ENCODE data around the gene PRPH2. TPM values are rescaled to one million over a fixed set of nuclear protein-coding genes. Genes with fewer than 3 reads are reported as not detected.
"Not testable (repeated sequence)": the region's sequence is repeated elsewhere in the genome, so short reads cannot be mapped to it uniquely, and the experiment has no call there.

Gene PRPH2
- total RNA-seq, 4 donors from 2014 or later, result 0.59 to 11.4 (median 3.6) TPM

- 70 to 86% methylated on average over 2 to 10 of the region's 11 CpGs for WGBS, 2 donors
- H3K36me3 ChIP-seq, result no peaks in the 10 kb centered on the region
- peaks cover 0 to 6% of the 10 kb centered on the region in 2 donors for H3K4me1 ChIP-seq
- no peak for DNase-seq
- TF ChIP-seq CTCF (IDR thresholded peaks at IDR 0.05), result no peak
- no peak for TF ChIP-seq POLR2A (IDR thresholded peaks at IDR 0.05)
- no peaks in the 10 kb centered on the region for H3K9me3 ChIP-seq
- no peaks in the 10 kb centered on the region for H3K27me3 ChIP-seq
- no peak overlapping the region for H3K4me3 ChIP-seq (replicated peaks in 1 of 3)
- intact Hi-C loops (cut with DNase I), result no loop called here
- no peak overlapping the region for H3K27ac ChIP-seq
These were observed 14.3 kb downstream of the PRPH2 start for GRCh38 chr6:42708096-42708495.

- Histone ChIP-seq H3K4me3 (replicated peaks in 1 of 3) (no peak overlapping the region), H3K27me3 (no peaks in the 10 kb centered on the region), H3K36me3 (no peaks in the 10 kb centered on the region), H3K27ac (no peak overlapping the region), H3K9me3 (no peaks in the 10 kb centered on the region), H3K4me1 (peaks cover 0 to 6% of the 10 kb centered on the region in 2 donors)
- intact Hi-C loops (cut with DNase I), result no loop called here
- DNase-seq, result no peak
- 87 to 93% methylated on average over 7 of the region's 7 CpGs for WGBS, 2 donors
- TF ChIP-seq CTCF (IDR thresholded peaks at IDR 0.05), result no peak
- TF ChIP-seq POLR2A (IDR thresholded peaks at IDR 0.05), result no peak
These were observed 14.8 kb downstream of the PRPH2 start for GRCh38 chr6:42707595-42707994.

GRCh38 chr6:42704937-42705374, 17.4 kb downstream of the PRPH2 start:
- TF ChIP-seq POLR2A (IDR thresholded peaks at IDR 0.05), result no peak
- no peak for TF ChIP-seq CTCF (IDR thresholded peaks at IDR 0.05)
- intact Hi-C loops (cut with DNase I), result no loop called here
- Histone ChIP-seq H3K27ac (no peak overlapping the region), H3K9me3 (no peaks in the 10 kb centered on the region), H3K4me3 (replicated peaks in 1 of 3) (no peak overlapping the region), H3K27me3 (no peaks in the 10 kb centered on the region), H3K4me1 (peaks cover 6 to 9% of the 10 kb centered on the region in 2 donors), H3K36me3 (no peaks in the 10 kb centered on the region)
- no peak for DNase-seq
- 80 to 90% methylated on average over 3 to 4 of the region's 4 CpGs for WGBS, 2 donors

- DNase-seq, result no peak
- peaks cover 6 to 9% of the 10 kb centered on the region in 2 donors for H3K4me1 ChIP-seq
- H3K9me3 ChIP-seq, result no peaks in the 10 kb centered on the region
- H3K27ac ChIP-seq, result peak overlapping the region in 2 of 3 donors; percentile 31 to 41
- WGBS, 2 donors, result 51 to 57% methylated on average over 24 of the region's 24 CpGs
- H3K27me3 ChIP-seq, result no peaks in the 10 kb centered on the region
- H3K4me3 ChIP-seq (replicated peaks in 1 of 3), result peak overlapping the region in 1 of 3 donors; percentile 10
- intact Hi-C loops (cut with DNase I), result no loop called here
- no peaks in the 10 kb centered on the region for H3K36me3 ChIP-seq
- TF ChIP-seq POLR2A (IDR thresholded peaks at IDR 0.05) (peak in 1 of 2 donors; percentile 77), CTCF (IDR thresholded peaks at IDR 0.05) (no peak)
These were observed 18.0 kb downstream of the PRPH2 start for GRCh38 chr6:42704251-42704936.

- H3K4me1 ChIP-seq; DNase-seq; intact Hi-C loops (cut with DNase I); H3K36me3 ChIP-seq; H3K9me3 ChIP-seq; H3K4me3 ChIP-seq (replicated peaks in 1 of 3); H3K27me3 ChIP-seq: not testable (repeated sequence)
- WGBS, 2 donors, result 88 to 97% methylated on average over 3 of the region's 3 CpGs
- H3K27ac ChIP-seq, result peak overlapping the region in 1 of 3 donors; percentile 27
These were observed 19.6 kb downstream of the PRPH2 start for GRCh38 chr6:42702786-42703185.

Measured in thyroid gland (tissue), 4 donors.